Measurements from ENCODE around the gene PLXNA2. TPM values are rescaled to one million over a fixed set of nuclear protein-coding genes. Genes with fewer than 3 reads are reported as not detected.

PLXNA2 gene
- total RNA-seq, 2 donors from 2014 or later = 7.3 to 8.9 TPM

DNA sequence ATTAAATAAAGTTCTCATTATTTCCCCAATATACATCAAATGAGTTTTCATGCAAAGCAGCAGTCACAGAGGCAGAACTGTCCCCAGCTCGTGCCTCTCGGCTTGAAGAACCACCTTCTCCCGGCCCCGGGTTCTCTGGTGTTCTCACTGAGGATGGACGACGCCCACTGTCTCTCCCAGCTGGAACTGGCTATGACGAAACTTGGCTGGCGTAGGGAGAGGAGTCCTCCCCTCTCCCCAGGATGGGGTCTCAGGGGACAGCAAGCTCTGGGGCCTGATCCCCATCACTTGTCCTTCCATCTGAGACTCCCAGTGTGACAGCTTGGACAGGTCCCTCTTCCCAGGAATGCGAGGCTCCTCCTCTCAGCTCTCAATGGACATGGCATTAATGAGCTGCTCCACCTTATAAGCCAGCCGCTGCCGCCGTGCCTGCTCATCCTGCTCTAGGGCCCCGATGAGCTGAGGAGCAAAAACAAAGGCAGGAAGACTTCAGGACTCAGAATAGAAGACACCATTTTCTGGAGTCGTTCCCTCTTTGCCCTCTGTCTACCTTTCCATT lies 217.2 kb downstream of the PLXNA2 start:
- no peaks in the 10 kb centered on the region for H3K4me1 ChIP-seq (replicated peaks)
- no peaks in the 10 kb centered on the region for H3K9me3 ChIP-seq
- no peak for DNase-seq (ENCODE audit: low spot score)
- no peak overlapping the region for H3K27ac ChIP-seq
- intact Hi-C loops (cut with DNase I) = no loop called here
- WGBS = 78% methylated on average over 14 of the region's 14 CpGs
- no peak overlapping the region for H3K4me3 ChIP-seq
- no peaks in the 10 kb centered on the region for H3K27me3 ChIP-seq (replicated peaks; ENCODE audit: insufficient read depth)
- TF ChIP-seq POLR2AphosphoS5 (IDR thresholded peaks at IDR 0.05) (no peak), POLR2A (IDR thresholded peaks at IDR 0.05) (no peak)
- TF ChIP-seq, protein P1, sequence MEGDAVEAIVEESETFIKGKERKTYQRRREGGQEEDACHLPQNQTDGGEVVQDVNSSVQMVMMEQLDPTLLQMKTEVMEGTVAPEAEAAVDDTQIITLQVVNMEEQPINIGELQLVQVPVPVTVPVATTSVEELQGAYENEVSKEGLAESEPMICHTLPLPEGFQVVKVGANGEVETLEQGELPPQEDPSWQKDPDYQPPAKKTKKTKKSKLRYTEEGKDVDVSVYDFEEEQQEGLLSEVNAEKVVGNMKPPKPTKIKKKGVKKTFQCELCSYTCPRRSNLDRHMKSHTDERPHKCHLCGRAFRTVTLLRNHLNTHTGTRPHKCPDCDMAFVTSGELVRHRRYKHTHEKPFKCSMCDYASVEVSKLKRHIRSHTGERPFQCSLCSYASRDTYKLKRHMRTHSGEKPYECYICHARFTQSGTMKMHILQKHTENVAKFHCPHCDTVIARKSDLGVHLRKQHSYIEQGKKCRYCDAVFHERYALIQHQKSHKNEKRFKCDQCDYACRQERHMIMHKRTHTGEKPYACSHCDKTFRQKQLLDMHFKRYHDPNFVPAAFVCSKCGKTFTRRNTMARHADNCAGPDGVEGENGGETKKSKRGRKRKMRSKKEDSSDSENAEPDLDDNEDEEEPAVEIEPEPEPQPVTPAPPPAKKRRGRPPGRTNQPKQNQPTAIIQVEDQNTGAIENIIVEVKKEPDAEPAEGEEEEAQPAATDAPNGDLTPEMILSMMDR (IDR thresholded peaks at IDR 0.05) = no peak
- H3K36me3 ChIP-seq = no peaks in the 10 kb centered on the region

DNA sequence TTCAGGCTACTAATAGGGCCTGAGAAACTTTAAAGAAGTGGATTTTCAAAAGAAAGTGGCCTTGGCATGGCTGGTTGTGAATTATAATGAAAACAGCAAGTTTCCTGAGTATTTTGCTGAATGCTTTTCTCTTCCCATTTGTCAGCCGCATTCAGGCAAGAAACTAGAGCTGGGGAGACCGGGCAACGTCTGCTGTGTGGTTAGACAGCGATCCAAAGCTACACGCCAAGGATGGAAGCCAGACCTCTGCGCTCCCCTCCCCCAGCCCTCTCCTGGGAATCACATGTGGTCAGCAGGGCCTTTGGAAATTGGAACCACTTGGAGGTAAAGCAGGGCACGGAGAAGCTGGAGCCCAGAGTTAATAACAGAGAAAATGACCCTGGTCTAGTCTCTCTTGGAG lies 219.2 kb downstream of the PLXNA2 start:
- intact Hi-C loops (cut with DNase I) = no loop called here
- Histone ChIP-seq H3K27ac (no peak overlapping the region), H3K36me3 (no peaks in the 10 kb centered on the region)

DNA sequence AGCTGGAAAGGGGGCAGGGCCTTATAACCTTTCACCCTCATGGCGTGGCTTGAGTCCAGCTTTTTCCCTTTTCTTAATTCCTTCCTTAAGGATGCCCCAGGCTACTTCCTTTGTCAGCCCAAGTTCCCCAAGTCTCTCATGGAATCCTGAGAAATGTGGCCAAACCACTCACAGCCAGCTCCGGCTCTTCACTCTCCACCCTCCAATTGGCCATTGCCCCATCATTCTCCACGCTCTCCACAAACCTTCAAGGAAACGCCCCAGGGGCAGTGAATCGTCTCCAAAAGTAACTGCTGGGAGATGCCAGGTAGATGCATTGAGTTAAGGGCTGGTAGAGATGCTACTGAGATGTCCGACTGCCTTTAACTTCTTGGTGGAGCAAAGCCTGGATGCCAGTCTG lies 219.8 kb downstream of the PLXNA2 start:
- no peaks in the 10 kb centered on the region for H3K36me3 ChIP-seq
- DNase-seq (ENCODE audit: low spot score) = no peak
- no peak overlapping the region for H3K4me3 ChIP-seq
- WGBS = 84% methylated on average over 6 of the region's 6 CpGs
- H3K4me1 ChIP-seq (replicated peaks) = no peaks in the 10 kb centered on the region
- TF ChIP-seq, protein P1 (IDR thresholded peaks at IDR 0.05) = no peak
- TF ChIP-seq POLR2A (IDR thresholded peaks at IDR 0.05) = no peak
- TF ChIP-seq POLR2AphosphoS5 (IDR thresholded peaks at IDR 0.05) = no peak
- no peaks in the 10 kb centered on the region for H3K9me3 ChIP-seq
- intact Hi-C loops (cut with DNase I) = no loop called here
- H3K27me3 ChIP-seq (replicated peaks; ENCODE audit: insufficient read depth) = no peaks in the 10 kb centered on the region
- H3K27ac ChIP-seq = no peak overlapping the region

More for the DNA sequence above, 219.2 kb downstream of the PLXNA2 start:
- H3K4me3 ChIP-seq = no peak overlapping the region
- WGBS = 84% methylated on average over 7 of the region's 7 CpGs
- DNase-seq (ENCODE audit: low spot score) = no peak
- no peaks in the 10 kb centered on the region for H3K4me1 ChIP-seq (replicated peaks)
- H3K27me3 ChIP-seq (replicated peaks; ENCODE audit: insufficient read depth) = no peaks in the 10 kb centered on the region
- TF ChIP-seq POLR2A (IDR thresholded peaks at IDR 0.05) (no peak), POLR2AphosphoS5 (IDR thresholded peaks at IDR 0.05) (no peak)
- TF ChIP-seq, protein P1 (IDR thresholded peaks at IDR 0.05) = no peak
- H3K9me3 ChIP-seq = no peaks in the 10 kb centered on the region

DNA sequence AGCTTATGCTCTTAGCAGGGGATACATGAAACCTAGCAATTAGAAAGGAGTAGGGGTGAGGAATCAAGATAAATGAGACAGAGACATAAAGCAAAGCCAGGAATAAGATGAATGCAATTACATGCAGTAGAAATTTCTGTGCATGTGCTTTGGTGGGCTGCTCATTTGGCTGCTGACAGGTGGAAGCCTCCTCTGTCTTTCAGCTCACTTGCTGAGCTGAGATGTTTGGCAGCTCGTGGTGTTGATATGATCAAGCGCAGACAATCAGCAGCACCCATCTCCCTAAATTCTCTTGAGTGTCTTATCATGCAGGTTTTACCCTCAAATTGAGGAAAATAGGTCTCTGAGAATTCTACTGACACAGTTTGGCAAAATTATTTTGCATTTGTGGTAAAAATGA lies 224.9 kb downstream of the PLXNA2 start:
- WGBS = 77% methylated on average over 2 of the region's 2 CpGs
- no peaks in the 10 kb centered on the region for H3K4me1 ChIP-seq (replicated peaks)

GRCh38 chr1:208015255-208015654 lies 228.9 kb downstream of the PLXNA2 start:
- intact Hi-C loops (cut with DNase I) = no loop called here
- Histone ChIP-seq H3K27me3 (replicated peaks; ENCODE audit: insufficient read depth) (no peaks in the 10 kb centered on the region), H3K9me3 (no peaks in the 10 kb centered on the region), H3K36me3 (no peaks in the 10 kb centered on the region), H3K4me3 (no peak overlapping the region), H3K27ac (no peak overlapping the region), H3K4me1 (replicated peaks) (no peaks in the 10 kb centered on the region)
- no peak for DNase-seq (ENCODE audit: low spot score)
- 79% methylated on average over 6 of the region's 6 CpGs for WGBS
- TF ChIP-seq POLR2A (IDR thresholded peaks at IDR 0.05) = no peak
- TF ChIP-seq, protein P1 (IDR thresholded peaks at IDR 0.05) = no peak
- TF ChIP-seq POLR2AphosphoS5 (IDR thresholded peaks at IDR 0.05) = no peak

More for the DNA sequence above, 224.9 kb downstream of the PLXNA2 start:
- intact Hi-C loops (cut with DNase I) = no loop called here
- no peak overlapping the region for H3K27ac ChIP-seq
- H3K9me3 ChIP-seq = no peaks in the 10 kb centered on the region
- TF ChIP-seq POLR2A (IDR thresholded peaks at IDR 0.05) = no peak
- TF ChIP-seq, protein P1 (IDR thresholded peaks at IDR 0.05) = no peak
- TF ChIP-seq POLR2AphosphoS5 (IDR thresholded peaks at IDR 0.05) = no peak
- H3K27me3 ChIP-seq (replicated peaks; ENCODE audit: insufficient read depth) = no peaks in the 10 kb centered on the region
- no peaks in the 10 kb centered on the region for H3K36me3 ChIP-seq
- no peak overlapping the region for H3K4me3 ChIP-seq
- no peak for DNase-seq (ENCODE audit: low spot score)
